Measurements from ENCODE around the gene BDNF.

DNA sequence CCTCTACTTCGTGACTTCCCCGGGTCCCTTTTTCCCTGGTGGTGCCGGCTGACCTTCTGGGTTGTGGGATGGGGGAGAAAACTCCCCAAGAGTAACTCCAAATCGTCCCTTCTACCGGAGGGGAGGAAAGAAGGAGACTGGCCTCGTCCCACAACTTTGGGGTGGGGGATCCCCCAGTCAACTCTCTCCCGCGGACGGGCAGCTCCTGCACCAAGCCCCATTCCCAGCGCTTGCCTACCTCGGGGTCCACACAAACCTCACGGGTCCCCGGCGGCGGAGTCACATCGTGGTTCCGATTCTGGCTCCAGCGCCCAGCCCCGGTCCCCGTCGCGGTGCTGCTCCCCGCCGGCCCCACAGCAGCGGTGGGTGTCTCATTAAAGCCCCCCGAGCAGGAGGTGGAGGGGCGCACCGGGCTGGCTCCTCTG lies 317 bp downstream of the BDNF start:
- no peak for TF ChIP-seq POLR2AphosphoS5 (IDR thresholded peaks at IDR 0.05; ENCODE audit: low read depth, low read length)
- TF ChIP-seq, protein P1, sequence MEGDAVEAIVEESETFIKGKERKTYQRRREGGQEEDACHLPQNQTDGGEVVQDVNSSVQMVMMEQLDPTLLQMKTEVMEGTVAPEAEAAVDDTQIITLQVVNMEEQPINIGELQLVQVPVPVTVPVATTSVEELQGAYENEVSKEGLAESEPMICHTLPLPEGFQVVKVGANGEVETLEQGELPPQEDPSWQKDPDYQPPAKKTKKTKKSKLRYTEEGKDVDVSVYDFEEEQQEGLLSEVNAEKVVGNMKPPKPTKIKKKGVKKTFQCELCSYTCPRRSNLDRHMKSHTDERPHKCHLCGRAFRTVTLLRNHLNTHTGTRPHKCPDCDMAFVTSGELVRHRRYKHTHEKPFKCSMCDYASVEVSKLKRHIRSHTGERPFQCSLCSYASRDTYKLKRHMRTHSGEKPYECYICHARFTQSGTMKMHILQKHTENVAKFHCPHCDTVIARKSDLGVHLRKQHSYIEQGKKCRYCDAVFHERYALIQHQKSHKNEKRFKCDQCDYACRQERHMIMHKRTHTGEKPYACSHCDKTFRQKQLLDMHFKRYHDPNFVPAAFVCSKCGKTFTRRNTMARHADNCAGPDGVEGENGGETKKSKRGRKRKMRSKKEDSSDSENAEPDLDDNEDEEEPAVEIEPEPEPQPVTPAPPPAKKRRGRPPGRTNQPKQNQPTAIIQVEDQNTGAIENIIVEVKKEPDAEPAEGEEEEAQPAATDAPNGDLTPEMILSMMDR (IDR thresholded peaks at IDR 0.05) = no peak
- TF ChIP-seq SIN3A (IDR thresholded peaks at IDR 0.05; ENCODE audit: borderline replicate concordance, insufficient read depth, low read depth, low read length) = no peak
- TF ChIP-seq REST (IDR thresholded peaks at IDR 0.05; ENCODE audit: insufficient read depth in 1 of 2, low read depth in 2 of 2, low read length in 1 of 2) = no peak
- no peak for TF ChIP-seq TCF7L2 (IDR thresholded peaks at IDR 0.05; ENCODE audit: low read depth, low read length)

All from Panc1 (cell line).